Measurements from ENCODE around the gene ATP2A2. TPM values are rescaled to one million over a fixed set of nuclear protein-coding genes. Genes with fewer than 3 reads are reported as not detected.
"Not testable (repeated sequence)": the region's sequence is repeated elsewhere in the genome, so short reads cannot be mapped to it uniquely, and the experiment has no call there.

ATP2A2 gene
- total RNA-seq, 1 donor from 2014 or later, result 131 TPM

DNA sequence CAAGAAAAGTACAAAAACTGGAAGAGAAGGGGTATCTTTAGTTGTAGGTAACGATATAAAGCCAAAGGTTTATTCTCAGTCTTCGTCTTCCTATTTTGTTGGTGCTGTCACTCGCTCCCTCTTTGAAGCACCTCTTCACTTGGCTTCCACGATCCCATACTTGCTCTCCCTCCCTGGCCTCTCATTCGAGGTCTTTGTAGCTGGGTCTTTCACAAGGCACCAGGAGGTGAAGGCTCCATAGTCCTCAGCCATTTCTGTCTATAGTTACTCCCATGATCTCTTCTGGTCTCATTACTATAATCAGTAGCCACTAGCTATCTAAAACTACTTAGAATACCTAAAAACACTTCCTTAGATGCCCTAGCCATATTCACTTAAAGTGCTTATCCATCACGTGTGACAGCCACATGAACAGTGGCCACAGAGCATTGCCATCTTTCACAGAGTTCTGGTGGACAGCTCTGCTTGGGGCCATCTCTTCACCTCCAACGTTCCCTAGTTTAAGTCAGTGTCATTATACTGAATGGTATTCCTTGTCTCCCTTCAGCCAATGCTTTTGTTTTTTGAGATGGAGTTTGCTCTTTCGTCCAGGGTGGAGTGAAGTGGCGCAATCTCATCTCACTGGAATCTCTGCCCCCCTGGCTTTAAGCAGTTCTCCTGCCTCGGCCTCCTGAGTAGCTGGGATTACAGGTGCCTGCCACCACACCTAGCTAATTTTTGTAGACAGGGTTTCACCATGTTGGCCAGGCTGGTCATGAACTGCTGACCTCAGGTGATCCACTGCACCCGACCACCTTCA, 57.1 kb downstream of the ATP2A2 start:
- no peak for ATAC-seq
- intact Hi-C loops (cut with DNase I), result no loop called here
- no peak for DNase-seq (ENCODE audit: low spot score)

- ATAC-seq (no peak), DNase-seq (ENCODE audit: low spot score) (no peak)
- intact Hi-C loops (cut with DNase I), result no loop called here
Observed at GRCh38 chr12:110338754-110339153, 57.7 kb downstream of the ATP2A2 start.

DNA sequence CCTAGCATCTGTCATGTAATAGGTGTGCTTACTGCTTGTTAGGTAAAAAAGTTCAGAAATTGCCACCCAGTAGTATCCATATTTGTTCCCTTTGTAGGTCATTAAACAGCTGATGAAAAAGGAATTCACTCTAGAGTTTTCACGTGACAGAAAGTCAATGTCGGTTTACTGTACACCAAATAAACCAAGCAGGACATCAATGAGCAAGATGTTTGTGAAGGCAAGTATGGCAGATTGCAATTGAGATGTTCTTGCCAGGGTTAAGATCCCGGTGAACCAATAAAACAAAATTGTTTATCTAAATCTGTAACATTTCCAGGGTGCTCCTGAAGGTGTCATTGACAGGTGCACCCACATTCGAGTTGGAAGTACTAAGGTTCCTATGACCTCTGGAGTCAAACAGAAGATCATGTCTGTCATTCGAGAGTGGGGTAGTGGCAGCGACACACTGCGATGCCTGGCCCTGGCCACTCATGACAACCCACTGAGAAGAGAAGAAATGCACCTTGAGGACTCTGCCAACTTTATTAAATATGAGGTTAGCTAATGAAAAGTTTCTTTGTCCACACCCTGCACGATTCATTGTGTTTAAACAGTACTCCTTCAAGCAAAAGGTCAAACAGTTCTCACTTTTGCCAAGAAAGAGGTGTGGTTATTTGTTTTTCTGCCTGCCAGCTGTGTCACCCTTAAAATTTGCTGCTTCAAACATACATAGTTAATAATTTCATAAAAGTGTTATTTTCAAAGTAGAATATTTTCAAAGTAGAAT, 58.3 kb downstream of the ATP2A2 start:
- DNase-seq (ENCODE audit: low spot score), result no peak
- intact Hi-C loops (cut with DNase I), result no loop called here
- no peak for ATAC-seq

DNA sequence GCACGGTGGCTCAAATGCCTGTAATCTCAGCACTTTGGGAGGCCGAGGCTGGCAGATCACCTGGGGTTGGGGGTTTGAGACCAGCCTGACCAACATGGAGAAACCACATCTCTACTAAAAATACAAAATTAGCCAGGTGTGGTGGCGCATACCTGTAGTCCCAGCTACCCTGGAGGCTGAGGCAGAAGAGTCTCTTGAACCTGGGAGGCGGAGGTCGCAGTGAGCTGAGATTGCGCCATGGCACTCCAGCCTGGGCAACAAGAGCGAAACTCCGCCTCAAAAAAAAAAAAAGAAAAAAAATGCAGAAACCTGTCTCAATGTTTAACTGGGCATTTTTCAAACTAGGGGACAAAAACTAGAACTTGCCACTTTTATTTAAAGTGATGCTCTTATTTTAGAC, 59.2 kb downstream of the ATP2A2 start:
- ATAC-seq; DNase-seq (ENCODE audit: low spot score); intact Hi-C loops (cut with DNase I): not testable (repeated sequence)

DNA sequence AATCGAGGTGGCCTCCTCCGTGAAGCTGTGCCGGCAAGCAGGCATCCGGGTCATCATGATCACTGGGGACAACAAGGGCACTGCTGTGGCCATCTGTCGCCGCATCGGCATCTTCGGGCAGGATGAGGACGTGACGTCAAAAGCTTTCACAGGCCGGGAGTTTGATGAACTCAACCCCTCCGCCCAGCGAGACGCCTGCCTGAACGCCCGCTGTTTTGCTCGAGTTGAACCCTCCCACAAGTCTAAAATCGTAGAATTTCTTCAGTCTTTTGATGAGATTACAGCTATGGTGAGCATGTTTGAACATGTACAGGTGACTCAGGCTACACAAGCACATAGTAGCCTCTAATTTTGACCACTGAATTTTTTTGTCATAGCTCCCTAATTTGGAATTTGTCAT, 59.7 kb downstream of the ATP2A2 start:
- DNase-seq (ENCODE audit: low spot score) (no peak), ATAC-seq (no peak)
- intact Hi-C loops (cut with DNase I), result no loop called here

DNA sequence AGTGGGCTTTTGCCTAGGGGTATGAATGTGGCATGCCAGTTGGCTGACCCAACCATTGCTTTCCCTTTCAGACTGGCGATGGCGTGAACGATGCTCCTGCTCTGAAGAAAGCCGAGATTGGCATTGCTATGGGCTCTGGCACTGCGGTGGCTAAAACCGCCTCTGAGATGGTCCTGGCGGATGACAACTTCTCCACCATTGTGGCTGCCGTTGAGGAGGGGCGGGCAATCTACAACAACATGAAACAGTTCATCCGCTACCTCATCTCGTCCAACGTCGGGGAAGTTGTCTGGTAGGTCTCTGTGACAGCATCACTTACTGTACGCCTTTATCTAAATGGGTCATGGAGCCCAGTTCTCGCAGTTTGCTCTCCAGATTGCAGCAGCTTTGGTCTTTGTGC, 61.1 kb downstream of the ATP2A2 start:
- intact Hi-C loops (cut with DNase I), result no loop called here
- no peak for DNase-seq (ENCODE audit: low spot score)
- ATAC-seq, result no peak

GRCh38 chr12:110343114-110343513, 62.1 kb downstream of the ATP2A2 start:
- ATAC-seq (no peak), DNase-seq (ENCODE audit: low spot score) (no peak)
- intact Hi-C loops (cut with DNase I), result no loop called here

DNA sequence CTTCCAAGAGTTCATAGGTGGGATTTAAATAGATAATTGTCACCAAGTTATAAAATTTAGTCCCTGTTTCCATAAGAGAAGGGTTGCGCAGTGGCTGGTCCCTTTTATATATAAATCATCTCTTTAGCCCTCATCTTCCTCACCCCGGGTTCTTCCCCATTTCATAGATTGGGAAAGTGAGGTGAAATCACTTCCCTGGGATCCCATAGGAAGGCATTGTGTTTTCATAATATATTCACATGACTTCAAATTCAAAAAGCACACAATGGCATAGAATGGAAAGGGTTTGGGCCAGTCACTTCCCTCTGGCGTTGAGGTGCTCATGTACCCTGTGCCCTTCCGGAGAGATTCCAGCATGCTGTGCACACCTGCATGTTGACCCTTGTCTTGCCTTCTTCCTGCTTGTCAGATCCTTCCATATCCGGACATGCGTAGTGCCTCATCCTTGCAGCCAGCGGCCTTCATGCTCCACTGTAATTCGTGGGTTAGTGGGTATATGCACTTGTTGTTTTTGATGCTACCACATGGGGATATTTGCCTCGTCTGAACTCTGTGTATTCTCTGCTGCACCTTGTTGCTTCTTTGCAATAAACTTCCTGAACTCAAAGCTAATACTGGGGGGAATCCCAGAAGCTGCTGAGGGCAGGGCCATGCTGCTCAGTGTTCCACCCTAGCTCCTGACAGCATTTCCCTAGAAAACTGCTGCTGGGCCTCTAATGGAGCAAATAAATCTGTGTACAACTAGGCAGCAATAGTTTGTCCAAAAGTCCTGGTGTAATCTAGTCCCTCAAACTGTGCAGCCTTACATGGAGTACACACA, 62.9 kb downstream of the ATP2A2 start:
- intact Hi-C loops (cut with DNase I), result no loop called here
- DNase-seq (ENCODE audit: low spot score), result no peak
- ATAC-seq, result no peak

DNA sequence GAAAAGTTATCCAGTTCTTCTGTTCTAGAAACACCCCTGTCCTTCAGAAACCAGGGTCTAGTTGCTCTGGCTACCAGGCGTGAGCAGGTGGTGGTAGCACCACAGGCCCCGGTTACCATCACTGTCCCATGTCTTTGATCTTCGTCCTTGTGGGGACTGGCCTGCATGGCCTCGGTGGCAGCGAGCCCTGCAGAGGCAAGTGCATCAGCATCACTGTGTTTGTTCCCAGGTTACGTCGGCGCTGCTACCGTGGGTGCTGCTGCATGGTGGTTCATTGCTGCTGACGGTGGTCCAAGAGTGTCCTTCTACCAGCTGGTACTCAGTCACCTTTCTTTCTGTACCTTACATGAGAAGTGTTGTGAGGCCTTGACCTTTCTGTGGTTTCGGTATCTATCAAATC, 63.6 kb downstream of the ATP2A2 start:
- ATAC-seq (no peak), DNase-seq (ENCODE audit: low spot score) (no peak)
- intact Hi-C loops (cut with DNase I), result no loop called here

DNA sequence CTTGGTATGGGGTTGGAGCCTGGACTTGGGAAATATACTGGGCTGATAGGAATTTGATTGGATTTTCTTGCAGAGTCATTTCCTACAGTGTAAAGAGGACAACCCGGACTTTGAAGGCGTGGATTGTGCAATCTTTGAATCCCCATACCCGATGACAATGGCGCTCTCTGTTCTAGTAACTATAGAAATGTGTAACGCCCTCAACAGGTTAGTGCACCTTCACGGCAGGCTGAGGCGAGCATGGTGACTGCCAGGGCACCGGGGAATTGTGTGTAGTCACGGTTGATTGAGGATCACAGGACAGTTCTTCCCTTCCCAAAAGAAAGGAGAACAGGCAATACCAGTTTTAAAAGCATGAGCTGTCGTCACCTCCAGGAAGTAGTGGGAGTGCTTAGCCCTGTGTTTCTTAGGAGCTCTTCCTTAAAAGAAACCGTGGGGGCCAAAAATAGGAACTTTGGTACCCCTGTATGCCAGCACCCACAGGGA, 64.2 kb downstream of the ATP2A2 start:
- peak; percentile 24 for ATAC-seq
- no peak for DNase-seq (ENCODE audit: low spot score)
- intact Hi-C loops (cut with DNase I), result no loop called here

- DNase-seq (ENCODE audit: low spot score) (no peak), ATAC-seq (no peak)
- intact Hi-C loops (cut with DNase I), result no loop called here
Observed at GRCh38 chr12:110345963-110346362, 64.9 kb downstream of the ATP2A2 start.

- DNase-seq (ENCODE audit: low spot score) (no peak), ATAC-seq (no peak)
- intact Hi-C loops (cut with DNase I), result no loop called here
Observed at GRCh38 chr12:110347767-110348166, 66.7 kb downstream of the ATP2A2 start.

- DNase-seq (ENCODE audit: low spot score), result no peak
- ATAC-seq, result no peak
- intact Hi-C loops (cut with DNase I), result no loop called here
Observed at GRCh38 chr12:110348431-110349059, 67.5 kb downstream of the ATP2A2 start.

DNA sequence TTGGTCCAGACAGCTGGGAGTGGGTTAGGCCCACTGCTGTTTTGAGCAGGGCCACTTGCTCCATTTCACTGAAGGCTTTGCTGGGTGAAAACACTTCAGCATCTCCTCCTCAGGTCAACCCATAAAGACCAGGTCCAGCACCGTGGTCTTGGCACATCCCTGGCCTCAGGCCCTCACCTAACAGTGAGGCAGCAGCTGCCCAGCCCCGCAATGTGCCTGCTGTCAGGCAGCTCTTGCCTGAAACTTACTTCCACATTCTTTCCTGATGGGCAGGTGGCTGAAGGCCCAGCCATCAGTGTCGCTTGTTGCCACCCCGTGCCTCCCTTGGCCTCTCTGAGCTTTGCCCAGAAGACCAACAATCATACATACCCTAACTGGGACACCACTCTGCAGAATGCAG, 68.0 kb downstream of the ATP2A2 start:
- intact Hi-C loops (cut with DNase I), result no loop called here
- peak; percentile 23 for ATAC-seq

DNA sequence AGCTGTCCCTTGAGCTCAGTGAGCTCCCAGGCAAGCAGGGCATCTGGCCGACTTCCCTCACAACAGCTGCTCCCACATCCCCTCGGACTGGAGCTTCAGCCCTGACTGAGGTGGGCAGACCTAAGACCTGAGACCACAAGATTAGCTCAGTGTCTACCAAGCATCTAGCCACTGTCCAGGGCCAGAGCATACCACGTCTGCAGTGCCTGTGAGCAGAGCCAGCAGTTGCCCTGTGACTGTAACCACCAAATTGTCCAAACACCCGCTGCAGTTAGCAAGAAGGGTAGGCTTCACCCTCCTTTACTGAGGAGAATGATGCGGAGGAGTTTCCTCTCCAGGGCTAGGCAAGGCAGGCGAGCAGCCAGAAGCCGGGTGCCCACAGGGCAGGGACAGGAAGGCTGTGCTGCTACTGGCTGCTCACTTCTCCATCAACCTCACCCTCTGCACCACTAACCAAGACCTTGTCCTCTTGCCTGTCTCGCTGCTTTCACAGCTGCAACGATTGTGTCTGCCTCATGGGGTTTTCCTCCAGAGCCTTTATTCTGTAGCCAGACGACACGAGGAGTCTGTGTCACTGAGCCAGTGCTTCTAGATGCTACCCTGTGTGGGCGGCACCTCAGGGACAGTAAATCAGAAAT, 68.6 kb downstream of the ATP2A2 start:
- intact Hi-C loops (cut with DNase I), result no loop called here
- ATAC-seq (peak; percentile 42), DNase-seq (ENCODE audit: low spot score) (no peak)

More for the DNA sequence above, 68.0 kb downstream of the ATP2A2 start:
- DNase-seq (ENCODE audit: low spot score), result no peak

DNA sequence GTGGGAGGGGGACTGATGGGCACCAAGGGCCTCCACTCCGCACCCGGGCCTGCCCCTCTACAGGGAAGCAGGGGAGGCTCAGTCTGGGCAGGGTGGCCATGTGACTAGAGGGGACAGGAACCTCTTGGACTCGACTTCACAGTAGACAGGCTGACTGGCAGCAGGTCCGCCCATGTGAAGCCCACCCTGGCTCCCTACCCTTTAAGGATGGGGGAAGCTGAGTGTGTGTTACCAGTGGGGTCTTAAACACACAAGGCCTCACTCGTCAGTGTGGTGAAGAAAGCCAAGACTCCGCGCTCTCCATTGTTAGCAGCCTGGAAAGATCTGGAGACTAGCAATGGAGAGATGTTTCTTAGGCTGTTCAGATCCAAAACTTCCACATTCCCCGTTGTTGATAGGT, 70.1 kb downstream of the ATP2A2 start:
- intact Hi-C loops (cut with DNase I), result no loop called here
- ATAC-seq (no peak), DNase-seq (ENCODE audit: low spot score) (no peak)

DNA sequence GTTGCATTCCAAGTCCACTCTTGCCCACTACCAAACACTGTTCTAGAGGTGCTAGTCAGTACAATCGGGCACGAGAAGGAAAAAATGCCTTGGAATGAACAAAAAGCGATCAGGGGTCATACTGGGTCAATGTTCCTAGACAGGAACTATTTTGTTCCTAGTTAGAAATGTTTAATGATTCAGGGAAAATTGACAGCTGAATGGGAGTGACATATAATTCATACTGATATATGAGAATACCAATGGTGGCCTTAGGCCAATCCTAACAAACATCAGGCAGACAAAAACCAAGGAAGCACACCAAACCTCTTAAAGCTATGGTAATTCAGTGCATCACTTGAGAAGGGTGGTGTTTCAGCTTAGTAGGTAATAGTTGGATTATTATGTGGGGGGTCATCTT, 71.4 kb downstream of the ATP2A2 start:
- no peak for DNase-seq (ENCODE audit: low spot score)
- intact Hi-C loops (cut with DNase I), result no loop called here
- ATAC-seq, result no peak

DNA sequence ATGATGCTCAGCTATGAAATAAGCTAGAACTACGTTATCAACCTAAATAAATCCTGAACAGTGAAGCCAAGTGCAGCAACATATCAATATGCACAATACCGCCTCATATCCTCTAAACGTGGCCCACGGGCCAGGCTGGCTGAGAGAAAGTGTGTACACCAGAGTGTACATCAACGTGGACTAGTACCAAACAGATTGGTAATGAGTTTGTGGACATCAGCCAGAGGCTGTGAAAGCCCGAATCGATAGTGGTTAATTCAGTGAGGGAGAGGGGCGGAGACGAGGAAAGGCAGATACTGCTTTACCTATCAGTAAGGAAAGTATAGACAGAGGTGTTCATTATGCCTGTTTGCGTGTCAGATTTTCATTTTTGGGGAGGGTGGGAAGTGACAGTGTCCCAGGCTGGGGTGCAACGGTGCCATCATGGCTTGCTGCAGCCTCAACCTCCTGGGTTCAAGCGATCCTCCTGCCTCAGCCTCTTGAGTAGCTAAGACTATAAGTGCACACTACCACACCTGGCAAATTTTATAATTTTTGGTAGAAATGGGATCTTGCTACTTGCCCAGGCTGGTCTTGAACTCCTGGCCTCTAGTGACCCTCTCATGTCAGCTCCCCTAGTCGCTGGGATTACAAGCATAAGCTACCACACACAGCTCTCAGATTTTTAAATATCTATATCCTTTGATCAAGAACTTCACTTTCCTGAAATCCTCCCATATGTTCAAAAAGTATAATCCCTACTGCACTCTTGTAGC, 72.3 kb downstream of the ATP2A2 start:
- DNase-seq (ENCODE audit: low spot score) (no peak), ATAC-seq (no peak)
- intact Hi-C loops (cut with DNase I), result no loop called here
